HepG2 (cell line): ENCODE data around the gene MS4A10.

Experiments used
- AGO2 ChIP-seq: fragments of 200-400 bp; formaldehyde crosslinking; optimal IDR thresholded peaks from 2 replicates; pipeline ENCODE3; 2017; ENCODE audit warnings: mild to moderate bottlenecking, low read depth, low read length, moderate library complexity
- FOXO1 ChIP-seq: sonication (generic); formaldehyde crosslinking; IDR thresholded peaks from 2 replicates; pipeline ENCODE4 v1.4.0; 2020; ENCODE audit warnings: missing genetic modification reagents
- JUND ChIP-seq: sonication (generic); formaldehyde crosslinking; IDR thresholded peaks from 2 replicates; pipeline ENCODE4 v1.8.0; 2022; ENCODE audit warnings: mild to moderate bottlenecking, missing genetic modification reagents
- SSRP1 ChIP-seq: IDR thresholded peaks from 2 replicates; pipeline ENCODE4 v1.6.1; 2016; ENCODE audit warnings: control low read depth
- TBL1XR1 ChIP-seq: fragments of 150-350 bp; IDR thresholded peaks from 2 replicates; pipeline ENCODE4 v1.6.1; 2014; ENCODE audit warnings: borderline replicate concordance, low read length; ENCODE audit not compliant: partially characterized antibody
- TEF ChIP-seq: sonication (generic); formaldehyde crosslinking; IDR thresholded peaks from 2 replicates; pipeline ENCODE4 v1.5.0; 2020; ENCODE audit warnings: missing genetic modification reagents
- ZNF703 ChIP-seq: sonication (generic); formaldehyde crosslinking; IDR thresholded peaks from 2 replicates; pipeline ENCODE4 v1.5.1; 2020; ENCODE audit warnings: missing genetic modification reagents, mild to moderate bottlenecking, moderate library complexity, borderline replicate concordance

- TF ChIP-seq FOXO1: no peak
- TF ChIP-seq TBL1XR1: no peak
- no peak for TF ChIP-seq ZNF703 (CRISPR knock-in tag)
- no peak for TF ChIP-seq AGO2
- TF ChIP-seq SSRP1 (CRISPR knock-in tag): no peak
- no peak for TF ChIP-seq TEF (CRISPR knock-in tag)
- TF ChIP-seq JUND: no peak
These were observed 3.4 kb downstream of the MS4A10 start for GRCh38 chr11:60788401-60789125.
